Astrocyte (in vitro differentiated cells and primary cell): Measurements from ENCODE around the gene GLRA1.

Source experiments
- CTCF ChIP-seq: IDR thresholded peaks from 2 replicates; pipeline ENCODE4 v1.5.1; 2011; ENCODE audit warnings: low read depth, mild to moderate bottlenecking, inconsistent platforms, low read length, moderate library complexity; ENCODE audit not compliant: insufficient read depth
- EZH2 ChIP-seq: IDR thresholded peaks from 2 replicates; pipeline ENCODE4 v1.6.1; 2012; ENCODE audit warnings: mild to moderate bottlenecking, low read length, inconsistent platforms; ENCODE audit not compliant: insufficient read depth

DNA sequence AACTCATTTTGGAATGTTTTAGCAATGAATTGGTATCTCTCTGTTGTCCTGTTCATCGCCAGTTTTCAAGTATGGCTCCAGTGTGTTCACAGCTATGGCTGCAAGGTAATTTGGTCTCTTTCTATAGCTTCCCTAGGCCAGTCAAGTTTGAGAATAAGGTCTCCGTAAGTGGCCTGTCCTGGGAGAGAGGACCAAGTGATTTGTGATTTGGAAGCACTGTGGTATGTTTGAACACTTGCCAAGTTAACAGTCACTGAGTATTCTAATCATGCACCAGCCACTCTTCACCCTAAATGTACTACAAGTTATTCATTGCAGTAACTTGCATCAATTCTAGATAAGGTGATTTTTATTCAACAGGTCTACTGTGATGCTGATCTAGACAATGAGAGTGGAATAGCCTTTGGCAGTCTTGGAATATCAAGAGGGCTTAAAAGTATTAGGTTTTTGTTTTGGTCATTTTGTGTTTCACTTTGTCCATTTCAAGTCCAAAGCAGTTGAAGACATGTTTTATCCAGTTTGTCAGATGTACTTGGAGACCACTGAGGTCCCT lies 111.8 kb downstream of the GLRA1 start:
- TF ChIP-seq CTCF: no peak
- no peak for TF ChIP-seq EZH2
